ENCODE measurements around the gene UNCX.
"Not testable (repeated sequence)": the region's sequence is repeated elsewhere in the genome, so short reads cannot be mapped to it uniquely, and the experiment has no call there.

The UNCX gene

GRCh38 chr7:1279895-1280294 lies 47.2 kb downstream of the UNCX start:
- DNase-seq, result not testable (repeated sequence)

- DNase-seq, result no peak
These were observed 48.4 kb downstream of the UNCX start for GRCh38 chr7:1281068-1281467.

DNA sequence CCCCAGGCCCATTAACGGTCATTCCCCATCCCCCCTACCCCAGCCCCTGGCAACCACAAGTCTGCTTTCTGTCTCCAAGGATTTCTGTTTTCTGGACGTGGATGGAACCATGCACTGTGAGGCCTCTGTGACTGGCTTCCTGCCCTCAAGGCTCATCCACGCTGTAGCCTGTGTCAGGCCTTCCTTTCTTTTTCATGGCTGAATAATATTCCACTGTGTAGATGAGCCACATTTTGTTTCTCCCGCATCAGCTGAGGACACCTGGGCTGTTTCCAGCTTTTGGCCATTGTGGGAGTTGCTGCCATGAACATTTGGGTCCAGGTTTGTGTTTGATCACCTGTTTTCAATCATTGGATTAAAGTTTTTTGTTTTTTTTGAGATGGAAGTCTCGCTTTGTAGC lies 50.0 kb downstream of the UNCX start:
- no peak for DNase-seq

DNA sequence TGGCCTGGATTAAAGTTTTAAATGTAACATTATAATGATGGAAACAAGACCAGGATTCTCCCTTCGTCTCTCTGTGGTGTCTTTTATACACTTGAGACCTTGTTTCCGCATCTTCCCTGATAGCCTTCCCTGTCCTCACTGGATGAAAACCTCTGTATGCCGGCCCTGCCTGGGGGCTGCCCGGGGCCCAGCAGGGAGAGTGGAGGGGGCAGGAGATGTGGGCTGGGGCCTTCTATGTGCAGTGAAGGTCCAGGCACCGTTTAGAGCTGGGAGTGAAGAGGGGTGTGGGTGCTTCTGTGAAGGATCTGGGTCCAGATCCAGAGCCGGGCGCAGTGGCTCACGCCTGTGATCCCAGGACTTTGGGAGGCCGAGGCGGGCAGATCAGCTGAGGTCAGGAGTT lies 50.7 kb downstream of the UNCX start:
- no peak for DNase-seq

DNA sequence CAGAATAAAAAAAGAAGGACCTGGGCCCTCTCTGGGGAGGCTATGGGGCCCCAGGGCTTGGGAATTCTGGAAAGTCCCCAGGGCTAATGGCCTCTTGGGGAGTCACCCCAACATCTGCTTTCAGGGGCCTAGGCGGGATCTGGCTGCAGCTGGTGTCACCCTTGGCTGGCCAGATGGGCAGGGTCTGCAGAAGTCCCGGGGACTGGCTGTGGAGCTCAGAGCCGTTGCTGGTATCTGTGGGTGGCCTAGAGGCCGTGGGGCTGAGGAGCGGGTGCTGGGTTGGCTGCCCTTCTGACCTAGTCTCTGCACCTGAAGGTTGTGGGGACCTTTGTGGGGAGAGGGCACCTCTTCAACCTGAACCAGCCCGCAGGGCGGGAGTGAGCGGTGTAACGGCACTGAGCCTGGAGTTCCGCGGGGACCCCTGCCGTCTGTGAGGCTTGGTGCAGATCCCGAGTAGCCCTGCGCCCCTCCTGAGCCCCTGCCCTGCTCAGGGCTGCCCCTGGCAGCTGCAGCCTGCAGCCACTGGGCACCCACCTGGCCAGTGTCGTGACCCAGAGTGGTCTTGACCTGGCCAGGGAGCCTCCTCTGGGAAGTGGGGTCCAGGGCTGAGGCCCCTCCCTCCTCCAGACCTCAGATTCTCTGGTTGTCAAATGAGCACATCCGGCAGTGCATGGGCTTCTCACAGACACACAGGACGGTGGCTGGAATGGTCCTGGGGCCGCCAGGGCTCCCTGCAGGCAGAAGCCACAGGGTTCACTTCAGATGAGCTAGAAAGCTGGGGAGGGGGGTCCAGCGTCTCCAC lies 51.5 kb downstream of the UNCX start:
- DNase-seq, result no peak

GRCh38 chr7:1284743-1285458 lies 52.2 kb downstream of the UNCX start:
- DNase-seq, result no peak

DNA sequence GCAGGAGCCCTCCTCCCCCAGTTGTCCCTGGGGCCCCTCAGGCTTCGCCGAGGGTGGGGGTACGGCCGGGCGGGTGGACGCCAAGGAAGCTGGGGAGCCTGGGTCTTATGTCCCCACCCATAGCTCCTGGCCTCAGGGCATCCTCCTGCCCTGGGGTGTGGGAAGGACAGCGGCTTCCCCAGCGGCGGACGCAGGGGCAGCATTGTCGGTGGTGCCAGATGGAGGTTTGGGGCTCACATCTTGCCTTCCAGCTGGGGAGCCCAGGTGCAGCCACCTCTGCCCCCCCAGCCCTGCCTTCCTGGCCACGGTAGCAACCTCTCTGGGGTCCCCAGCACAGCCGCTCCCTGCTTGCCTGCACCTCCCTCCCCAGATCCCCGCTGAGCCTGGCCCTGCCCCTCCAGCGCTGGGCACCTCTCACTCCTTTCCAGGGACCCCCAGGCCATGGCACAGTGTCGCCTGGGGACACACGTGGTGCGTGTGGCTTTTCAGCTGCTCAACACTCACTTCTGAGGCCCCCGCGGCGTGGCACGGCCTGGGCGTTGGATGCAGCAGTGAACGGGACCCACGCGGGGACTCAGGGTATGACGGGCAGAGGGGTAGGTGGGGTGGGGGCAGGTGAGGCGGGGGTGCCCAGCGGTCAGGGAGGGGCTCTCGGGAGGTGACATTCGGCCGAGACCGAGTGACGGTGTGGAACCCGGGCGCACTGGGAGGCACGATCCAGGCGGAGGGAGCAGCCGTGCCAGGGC lies 53.1 kb downstream of the UNCX start:
- no peak for DNase-seq
